ENCODE data around the gene ZSWIM6.
"Not testable (repeated sequence)": the region's sequence is repeated elsewhere in the genome, so short reads cannot be mapped to it uniquely, and the experiment has no call there.

Gene ZSWIM6

DNA sequence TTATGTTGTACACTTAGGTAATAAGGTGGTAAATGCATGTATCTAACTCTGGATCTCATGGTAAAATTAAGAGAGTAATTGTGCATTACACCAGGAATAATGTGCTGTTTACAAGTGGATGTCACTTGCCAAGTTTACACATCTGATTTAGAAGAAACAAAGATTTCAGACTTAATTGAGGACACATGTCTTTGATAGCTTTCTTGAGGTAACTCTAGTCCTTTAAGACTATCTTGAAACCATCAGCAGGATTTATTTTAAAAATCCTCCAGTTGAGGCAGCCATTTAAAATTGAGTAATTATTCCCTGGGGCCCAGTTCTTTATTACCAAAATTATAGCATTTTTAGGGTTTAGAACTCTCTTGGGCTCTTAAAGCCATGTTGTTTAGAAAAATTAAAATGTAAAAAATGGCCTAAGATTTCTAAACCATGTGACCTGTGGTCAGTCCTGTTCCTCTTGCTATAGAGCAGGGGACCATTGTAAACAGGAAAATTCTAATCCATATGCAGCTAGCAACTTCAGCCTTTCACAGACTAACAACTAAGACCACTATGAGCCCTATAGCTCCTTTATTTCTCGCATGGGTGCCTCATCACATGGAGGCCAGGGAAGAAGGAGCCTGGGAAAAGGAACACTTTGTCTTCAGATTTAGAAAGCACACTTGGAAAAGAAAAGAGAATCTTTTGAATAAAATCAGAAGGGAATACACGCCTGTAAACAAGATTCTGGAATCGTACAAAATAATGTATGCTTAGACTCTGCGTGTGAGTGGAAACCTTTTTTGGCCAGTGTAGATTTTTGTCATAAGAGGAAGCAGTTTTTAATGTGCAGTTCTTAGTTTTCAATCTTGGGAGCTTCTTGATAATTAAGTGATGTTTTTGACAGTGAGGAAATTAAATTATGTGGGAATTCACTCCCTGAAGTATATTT lies 71.2 kb downstream of the ZSWIM6 start:
- in situ Hi-C loops (cut with MboI; ENCODE audit: low sequenced_read_pairs), result no loop called here

DNA sequence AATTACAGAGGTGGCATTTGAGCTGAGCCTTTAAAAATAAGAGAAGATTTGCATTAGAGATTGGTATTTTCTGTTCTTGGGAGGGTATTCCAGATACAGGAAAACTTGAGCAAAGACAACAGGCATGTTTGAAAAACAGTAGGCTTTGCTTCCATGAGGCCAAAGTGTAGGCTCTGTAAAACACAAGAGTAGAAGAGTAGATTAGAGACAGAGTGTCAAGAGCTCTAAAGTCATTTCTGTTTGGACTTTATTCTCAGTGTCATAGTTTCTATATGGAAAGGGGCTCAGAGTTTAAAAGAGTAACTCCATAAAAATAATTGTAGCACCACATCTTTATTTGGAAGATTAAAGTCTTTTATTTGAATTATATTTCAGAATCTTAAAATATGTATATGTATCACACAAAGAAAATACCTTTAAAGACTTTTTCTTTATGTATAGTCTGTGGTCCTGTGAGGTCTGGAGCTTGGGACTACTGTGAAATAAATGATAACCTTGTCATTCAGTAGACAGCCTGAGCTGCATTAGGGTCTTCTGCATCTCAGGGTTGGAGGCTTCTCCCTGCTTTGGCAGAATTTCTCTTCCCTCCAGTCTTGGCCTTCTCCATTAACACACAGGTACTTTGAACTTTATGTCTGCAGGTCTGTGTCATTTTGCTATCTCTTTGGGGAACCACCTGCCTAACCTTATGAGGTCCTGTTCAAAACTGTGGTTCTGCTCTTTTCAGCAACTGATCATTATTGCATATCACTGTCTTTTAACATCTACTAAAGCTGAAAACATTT lies 73.6 kb downstream of the ZSWIM6 start:
- in situ Hi-C loops (cut with MboI; ENCODE audit: low sequenced_read_pairs), result no loop called here

DNA sequence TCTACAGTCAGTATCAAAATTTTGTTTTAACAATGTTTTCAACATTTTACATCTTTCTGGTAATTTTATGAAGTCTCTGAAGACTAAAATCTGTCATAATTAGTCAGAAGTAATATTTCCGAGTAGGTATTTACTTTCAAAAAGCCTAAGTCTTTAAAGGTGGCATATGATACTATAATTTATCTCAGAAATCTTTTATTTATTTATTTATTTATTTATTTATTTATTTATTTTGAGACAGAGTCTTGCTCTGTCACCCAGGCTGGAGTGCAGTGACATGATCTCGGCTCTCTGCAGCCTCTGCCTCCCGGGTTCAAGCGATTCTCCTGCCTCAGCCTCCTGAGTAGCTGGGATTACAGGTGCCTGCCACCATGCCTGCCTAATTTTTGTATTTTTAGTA lies 74.4 kb downstream of the ZSWIM6 start:
- in situ Hi-C loops (cut with MboI; ENCODE audit: low sequenced_read_pairs), result not testable (repeated sequence)

DNA sequence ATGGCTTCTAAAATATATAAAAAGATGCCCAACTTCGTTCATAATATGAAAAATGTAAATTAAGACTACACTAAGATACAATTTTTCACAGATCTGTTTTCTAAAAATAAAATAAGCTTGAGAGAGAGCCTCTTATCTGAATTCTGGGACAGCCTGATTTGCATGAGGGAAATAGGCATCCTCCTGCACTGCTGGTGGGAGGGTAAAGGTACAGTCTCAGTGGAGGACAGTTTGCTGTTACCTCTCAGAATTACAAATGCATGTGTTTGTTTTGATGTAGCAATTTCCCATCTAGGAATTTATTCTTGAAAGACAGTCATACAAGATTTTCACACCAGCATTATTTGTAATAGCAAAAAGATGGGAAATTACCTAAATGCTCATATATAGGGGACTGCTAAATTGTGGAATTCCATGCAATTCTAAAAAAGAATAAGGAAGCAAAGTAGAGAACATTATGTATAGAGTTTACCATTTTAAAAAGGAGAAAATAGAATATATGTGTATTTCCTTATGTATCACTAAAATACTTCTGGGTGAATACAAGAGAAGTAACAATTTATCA lies 75.7 kb downstream of the ZSWIM6 start:
- in situ Hi-C loops (cut with MboI; ENCODE audit: low sequenced_read_pairs), result no loop called here

DNA sequence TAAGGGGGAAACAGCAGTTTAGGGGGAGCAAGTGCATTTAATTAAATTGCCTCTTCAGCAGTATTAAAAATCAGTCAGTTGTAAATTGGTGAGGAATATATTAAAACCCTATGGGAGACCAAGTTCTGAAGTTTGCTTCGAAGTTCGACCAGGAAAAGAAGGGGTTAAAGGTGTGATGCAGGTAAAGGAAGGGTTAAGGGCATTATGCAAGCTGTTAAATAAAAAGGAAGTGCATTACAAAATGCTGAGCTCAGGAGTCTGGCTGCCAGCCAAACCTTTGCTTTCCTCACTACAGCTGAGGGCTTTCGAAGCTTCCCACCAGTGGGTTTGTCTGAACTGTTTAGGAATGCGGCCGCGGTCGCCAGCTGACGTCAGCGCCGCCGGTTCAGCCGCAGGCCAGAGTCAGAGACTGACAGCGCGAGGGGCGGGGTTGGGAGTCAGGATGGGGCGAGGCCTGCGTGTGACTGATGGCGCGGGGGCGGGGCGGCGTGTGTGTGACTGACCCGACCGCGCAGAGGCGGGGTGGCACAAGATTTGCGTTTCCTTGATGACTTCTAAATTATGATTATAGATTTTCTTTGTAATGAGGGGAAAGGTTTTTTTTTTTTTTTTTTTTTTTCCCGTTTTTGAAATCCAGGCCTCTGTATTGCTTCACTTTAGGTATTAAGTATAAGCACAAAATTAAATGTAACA lies 76.6 kb downstream of the ZSWIM6 start:
- in situ Hi-C loops (cut with MboI; ENCODE audit: low sequenced_read_pairs), result no loop called here

DNA sequence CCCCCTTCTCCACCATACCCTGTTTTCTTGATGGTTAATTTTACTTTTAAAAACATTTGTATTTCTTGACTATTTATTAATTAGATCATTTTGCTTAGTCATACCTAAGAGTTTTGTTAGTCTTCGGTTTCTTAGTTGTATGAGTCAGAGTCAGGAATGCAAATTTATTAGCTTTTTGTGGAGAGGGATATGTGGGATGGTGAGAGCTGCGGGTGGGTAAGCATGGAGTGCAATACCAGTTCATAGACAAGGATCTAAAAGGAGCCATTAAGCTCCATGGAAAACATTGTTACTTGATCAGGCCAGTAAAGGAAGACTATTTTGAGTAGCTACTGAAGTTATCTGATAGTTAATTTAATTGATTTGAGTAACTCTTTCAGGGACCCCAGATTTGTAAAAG lies 77.5 kb downstream of the ZSWIM6 start:
- in situ Hi-C loops (cut with MboI; ENCODE audit: low sequenced_read_pairs), result no loop called here

DNA sequence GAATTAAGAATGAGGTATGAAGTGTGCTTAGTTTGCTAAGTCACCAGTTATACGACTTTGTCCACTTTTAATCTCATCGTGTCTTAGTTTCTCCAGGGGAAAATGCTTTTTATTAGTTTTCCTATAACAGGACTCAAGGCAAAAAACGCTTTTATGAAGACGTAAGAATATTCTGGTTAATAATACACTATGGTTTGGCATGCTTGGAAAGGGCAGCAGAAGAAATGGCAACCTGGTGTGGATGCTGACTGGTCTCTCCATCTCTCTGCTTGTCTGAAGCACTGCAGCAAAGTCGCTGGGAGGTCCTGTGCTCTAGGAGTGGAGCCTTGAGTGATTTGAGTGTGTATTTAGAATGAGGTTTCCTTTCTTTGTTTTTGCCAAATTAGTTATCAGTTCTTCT lies 78.8 kb downstream of the ZSWIM6 start:
- in situ Hi-C loops (cut with MboI; ENCODE audit: low sequenced_read_pairs), result no loop called here

DNA sequence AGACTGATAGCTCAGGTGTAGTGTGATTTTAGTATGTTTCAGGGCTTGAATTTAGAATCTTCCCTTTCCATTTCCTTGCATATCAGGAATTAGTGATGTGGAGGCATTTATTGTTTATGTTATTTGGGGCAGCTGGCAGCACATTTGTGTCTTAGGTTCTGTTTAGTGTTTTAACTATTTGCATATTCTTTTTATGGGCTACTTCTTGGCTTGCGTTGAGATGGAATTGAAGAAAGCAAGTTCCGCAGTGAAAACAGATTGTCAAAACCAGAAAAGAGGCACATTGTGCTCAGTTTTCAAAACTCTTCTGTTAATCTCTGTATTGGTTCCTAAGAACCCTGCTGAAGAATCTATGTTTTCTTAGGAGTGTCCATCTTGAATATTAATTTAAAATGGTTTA lies 80.3 kb downstream of the ZSWIM6 start:
- in situ Hi-C loops (cut with MboI; ENCODE audit: low sequenced_read_pairs), result no loop called here

DNA sequence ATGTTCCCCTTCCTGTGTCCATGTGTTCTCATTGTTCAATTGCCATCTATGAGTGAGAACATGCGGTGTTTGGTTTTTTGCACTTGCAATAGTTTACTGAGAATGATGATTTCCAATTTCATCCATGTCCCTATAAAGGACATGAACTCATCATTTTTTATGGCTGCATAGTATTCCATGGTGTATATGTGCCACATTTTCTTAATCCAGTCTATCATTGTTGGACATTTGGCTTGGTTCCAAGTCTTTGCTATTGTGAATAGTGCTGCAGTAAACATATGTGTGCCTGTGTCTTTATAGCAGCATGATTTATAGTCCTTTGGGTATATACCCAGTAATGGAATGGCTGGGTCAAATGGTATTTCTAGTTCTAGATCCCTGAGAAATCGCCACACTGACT lies 81.1 kb downstream of the ZSWIM6 start:
- in situ Hi-C loops (cut with MboI; ENCODE audit: low sequenced_read_pairs), result not testable (repeated sequence)

DNA sequence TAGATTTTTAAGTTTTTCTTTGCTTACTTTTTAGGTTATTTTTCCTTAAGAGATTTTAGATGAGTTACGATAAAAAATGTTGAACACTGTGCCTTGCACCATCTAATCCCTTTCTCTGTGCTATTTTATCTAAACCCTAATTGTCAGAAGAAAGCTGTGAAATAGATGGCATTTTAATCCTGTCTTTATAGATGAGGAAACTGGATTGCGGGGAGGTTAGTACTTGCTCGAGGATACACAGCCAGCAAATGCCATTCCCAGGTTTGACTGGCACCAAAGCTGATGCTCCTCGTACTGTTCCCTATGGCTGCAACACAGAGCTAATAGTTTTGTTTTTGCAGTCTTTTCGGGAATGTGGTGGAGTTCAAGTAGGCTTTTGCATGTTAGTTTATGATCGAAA lies 82.7 kb downstream of the ZSWIM6 start:
- in situ Hi-C loops (cut with MboI; ENCODE audit: low sequenced_read_pairs), result no loop called here

DNA sequence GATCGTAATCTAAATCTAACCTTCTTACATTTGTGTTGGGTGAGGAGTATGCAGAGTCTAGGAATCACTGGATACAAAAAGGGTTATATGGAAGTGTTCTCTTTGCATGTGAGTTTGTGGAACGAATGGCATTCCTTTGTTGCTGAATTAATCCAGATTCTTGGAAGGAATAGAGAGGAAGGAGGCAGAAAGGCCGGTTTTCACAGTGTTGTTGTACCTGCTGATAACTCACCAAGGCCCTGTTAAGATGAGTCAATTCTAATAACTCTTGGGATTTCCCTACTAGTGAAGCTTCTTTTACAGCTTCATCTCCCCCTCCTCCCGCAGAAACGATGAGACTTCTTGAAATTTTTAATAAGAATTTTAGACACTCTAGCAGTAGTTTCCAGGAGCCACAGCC lies 84.0 kb downstream of the ZSWIM6 start:
- in situ Hi-C loops (cut with MboI; ENCODE audit: low sequenced_read_pairs), result no loop called here

DNA sequence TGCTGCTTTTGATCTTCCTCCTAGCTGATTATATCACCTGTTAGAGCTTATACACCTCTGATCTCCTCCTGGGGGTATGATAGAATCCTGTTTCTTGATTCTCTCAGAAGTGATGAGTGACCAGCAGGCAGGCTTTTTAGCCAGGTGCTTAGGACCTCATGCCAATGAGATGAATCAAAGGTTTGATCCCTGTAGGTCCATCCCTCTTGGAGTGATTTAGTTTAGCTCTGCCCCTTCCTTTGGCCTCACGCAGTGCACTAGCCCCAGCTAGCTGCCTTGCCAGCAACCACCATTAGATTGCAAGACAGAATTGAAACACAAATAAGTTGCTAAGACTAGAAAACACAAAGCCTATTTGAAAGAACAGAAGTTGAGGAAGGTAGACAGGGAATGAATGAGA lies 84.4 kb downstream of the ZSWIM6 start:
- in situ Hi-C loops (cut with MboI; ENCODE audit: low sequenced_read_pairs), result no loop called here

DNA sequence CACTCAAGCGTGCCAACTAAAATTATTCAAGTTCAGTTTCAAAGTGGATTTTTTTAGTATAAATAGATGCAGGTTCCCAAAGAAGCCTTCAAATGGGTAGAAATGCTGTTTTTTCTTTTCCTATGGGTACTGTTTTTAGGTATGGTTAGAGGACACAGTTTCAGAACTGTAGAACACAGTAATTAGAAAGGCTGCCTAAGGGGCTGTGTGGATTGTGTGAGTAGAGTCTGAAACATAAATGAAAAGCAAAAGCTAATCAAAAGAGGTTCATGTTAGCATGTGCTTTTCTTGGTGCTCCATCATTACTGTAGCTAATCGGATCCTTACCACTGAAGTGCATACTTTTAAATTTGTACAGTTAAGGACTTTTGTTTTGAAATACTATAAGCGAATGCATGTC lies 85.3 kb downstream of the ZSWIM6 start:
- in situ Hi-C loops (cut with MboI; ENCODE audit: low sequenced_read_pairs), result no loop called here

DNA sequence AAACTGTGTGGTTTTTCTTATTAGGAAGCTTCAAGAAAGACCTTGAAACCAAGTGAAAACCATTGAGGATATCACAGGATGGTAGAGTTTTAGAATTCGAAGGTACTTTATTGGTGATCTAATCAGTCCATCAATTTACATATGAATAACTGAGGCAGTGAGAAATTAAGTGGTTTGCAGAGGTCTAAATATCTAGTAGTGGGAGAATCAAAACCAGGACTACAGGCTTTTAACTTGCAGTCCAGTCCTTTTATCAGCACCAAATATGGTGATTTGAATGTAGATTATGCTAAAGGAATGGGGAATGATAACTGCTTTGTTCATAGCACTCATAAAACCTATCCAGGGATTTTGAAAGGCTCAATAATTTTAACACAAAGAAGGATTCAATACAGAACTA lies 85.8 kb downstream of the ZSWIM6 start:
- in situ Hi-C loops (cut with MboI; ENCODE audit: low sequenced_read_pairs), result no loop called here

DNA sequence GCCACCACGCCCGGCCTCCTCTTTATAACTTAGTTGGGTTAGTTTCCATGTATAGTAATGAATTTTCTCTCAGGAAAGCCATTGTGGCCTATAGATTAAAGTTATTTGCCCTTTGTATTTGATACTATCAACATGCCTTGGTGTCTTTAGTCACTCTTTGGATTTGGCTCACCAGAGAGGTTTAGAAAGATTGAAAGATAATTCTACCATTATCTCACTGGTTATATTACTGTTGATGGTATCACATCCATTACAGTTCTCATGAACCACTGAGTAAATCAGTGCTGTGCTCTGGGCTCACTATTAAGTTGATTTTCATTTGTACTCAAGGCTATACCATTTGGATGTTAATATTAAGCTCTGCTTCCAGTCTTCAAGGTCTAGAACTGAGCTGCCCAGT lies 87.0 kb downstream of the ZSWIM6 start:
- in situ Hi-C loops (cut with MboI; ENCODE audit: low sequenced_read_pairs), result no loop called here

DNA sequence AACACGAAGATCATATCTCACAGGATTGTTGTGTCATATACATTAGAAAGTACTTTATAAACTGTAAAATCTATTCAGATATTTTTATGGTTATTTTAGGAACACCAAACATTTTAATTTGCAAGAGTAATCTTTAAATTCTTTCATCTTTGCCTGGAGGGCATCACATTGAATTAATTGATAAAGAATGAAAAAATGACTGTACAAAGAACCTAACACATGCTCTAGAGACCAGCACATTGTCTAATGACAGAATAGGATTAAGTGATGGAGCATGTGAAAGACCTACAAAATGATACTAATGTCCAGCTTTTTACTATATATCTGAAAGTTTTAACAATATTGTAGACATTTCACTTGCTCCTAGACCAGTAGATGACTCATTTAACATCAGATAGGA lies 88.0 kb downstream of the ZSWIM6 start:
- in situ Hi-C loops (cut with MboI; ENCODE audit: low sequenced_read_pairs), result no loop called here

DNA sequence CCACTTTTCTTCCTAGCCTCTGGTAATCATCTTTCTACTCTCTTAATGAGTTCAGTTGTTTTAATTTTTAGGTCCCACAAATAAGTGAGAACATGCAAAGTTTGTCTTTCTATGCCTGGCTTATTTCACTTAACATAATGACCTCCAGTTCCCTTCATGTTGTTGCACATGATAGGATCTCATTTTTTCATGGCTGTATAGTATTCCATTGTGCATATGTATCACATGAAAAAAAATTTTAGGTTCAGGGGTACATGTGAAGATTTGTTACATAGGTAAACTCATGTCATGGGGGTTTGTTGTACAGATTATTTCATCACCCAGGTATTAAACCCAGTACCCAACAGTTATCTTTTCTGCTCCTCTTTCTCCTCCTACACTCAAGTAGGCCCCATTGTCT lies 89.2 kb downstream of the ZSWIM6 start:
- in situ Hi-C loops (cut with MboI; ENCODE audit: low sequenced_read_pairs), result not testable (repeated sequence)

DNA sequence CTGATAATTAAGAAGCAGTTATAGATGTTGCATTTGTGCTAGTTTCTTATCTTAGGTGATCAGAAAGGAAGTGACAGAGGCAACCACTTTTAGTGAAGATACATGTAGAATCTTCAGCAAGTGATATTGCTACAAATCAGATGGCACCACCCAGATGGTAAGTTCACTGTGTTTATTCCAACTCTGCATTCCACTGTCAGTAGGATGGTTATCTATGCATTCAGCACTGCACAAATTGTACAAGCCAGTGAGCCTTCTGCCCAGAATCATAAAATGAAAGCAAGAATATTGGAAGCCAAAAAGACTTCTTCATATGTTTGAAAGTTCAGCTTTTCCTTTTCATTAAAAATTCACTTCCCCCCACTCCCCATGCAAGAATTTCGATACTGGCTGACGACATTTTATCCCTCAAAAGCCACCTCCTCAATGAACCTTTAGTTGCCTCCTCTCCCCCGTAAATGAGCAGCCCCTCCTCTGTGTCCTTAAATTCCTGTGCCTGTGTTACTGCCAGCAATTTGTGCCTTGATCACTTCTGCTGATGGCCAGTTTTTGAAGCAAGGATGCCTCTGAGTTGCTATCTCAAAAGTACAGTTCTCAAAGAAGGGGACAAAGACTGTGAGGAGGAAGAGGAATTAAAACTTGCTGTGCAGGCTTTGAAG lies 91.6 kb downstream of the ZSWIM6 start:
- in situ Hi-C loops (cut with MboI; ENCODE audit: low sequenced_read_pairs), result no loop called here

DNA sequence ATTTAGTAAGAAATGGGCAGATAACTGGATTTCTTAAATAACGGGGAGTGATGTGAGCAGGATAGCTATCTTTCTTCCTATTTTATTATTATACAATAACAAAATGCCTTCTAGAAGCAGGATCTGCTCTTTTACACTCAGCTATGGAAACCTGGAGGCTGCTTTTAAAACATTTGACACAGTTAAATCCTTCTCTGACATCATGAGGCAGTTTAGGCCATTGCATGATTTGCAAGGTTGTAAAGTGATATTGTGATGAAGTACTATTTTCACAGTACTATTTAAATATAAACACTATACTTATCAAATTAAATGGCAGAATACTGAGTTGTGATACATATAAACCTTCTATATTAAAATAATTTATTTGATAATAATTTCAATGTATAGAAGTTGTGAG lies 93.9 kb downstream of the ZSWIM6 start:
- in situ Hi-C loops (cut with MboI; ENCODE audit: low sequenced_read_pairs), result no loop called here

DNA sequence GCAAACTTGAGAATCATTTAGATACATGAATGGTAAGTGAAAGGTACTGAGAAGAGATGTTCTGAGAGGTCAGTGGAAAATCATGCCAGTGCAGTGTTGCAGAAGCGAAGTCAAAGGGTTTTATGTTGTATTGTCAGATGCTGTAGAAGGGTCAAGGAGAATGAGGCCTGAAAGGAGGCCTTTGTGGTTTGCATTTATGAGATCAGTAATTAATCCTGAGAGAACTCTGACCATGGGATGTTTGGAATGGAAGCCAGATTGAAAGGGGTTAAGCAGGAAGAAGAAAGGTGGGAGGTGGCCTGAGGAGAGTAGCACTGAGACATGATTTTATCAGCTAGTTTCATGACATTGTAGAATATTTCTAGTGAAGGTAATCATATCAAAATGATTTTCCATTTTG lies 97.8 kb downstream of the ZSWIM6 start:
- in situ Hi-C loops (cut with MboI; ENCODE audit: low sequenced_read_pairs), result no loop called here
